Progenitor cell of endocrine pancreas (in vitro differentiated cells): Measurements from ENCODE around the gene NWD2. TPM values are rescaled to one million over a fixed set of nuclear protein-coding genes. Genes with fewer than 3 reads are reported as not detected.

Experiments used
- DNase-seq: peaks from one replicate; pipeline ENCODE4 v3.0.0; 2021; ENCODE audit warnings: low spot score; ENCODE audit not compliant: unreplicated experiment
- H3K27ac Mint-ChIP-seq: 2 replicates; pipeline ENCODE4 v1.8.0; 2021; ENCODE audit warnings: mild to moderate bottlenecking, moderate library complexity, mixed read lengths
- H3K27me3 Mint-ChIP-seq: 2 replicates; pipeline ENCODE4 v1.8.0; 2021; ENCODE audit warnings: mixed read lengths
- H3K36me3 Mint-ChIP-seq: 2 replicates; pipeline ENCODE4 v1.8.0; 2022; ENCODE audit warnings: mixed read lengths; ENCODE audit not compliant: insufficient read depth
- H3K4me1 Mint-ChIP-seq: 2 replicates; pipeline ENCODE4 v1.8.0; 2021; ENCODE audit warnings: low read depth, mixed read lengths
- H3K4me3 Mint-ChIP-seq: 2 replicates; pipeline ENCODE4 v1.8.0; 2021; ENCODE audit warnings: low read depth, mild to moderate bottlenecking, moderate library complexity, mixed read lengths
- H3K9me3 Mint-ChIP-seq: 2 replicates; pipeline ENCODE4 v1.8.0; 2021; ENCODE audit warnings: low read depth, mixed read lengths
- total RNA-seq: library from RNA; stranded (reverse); gene quantifications from 2 replicates; pipeline ENCODE4 v1.2.1, GENCODE V29; 2021
- TF ChIP-seq, protein P1 (sequence below): fragments of 200-600 bp; sonication (generic); IDR thresholded peaks from one replicate; pipeline ENCODE4 v1.5.0; 2021; ENCODE audit warnings: antibody characterized with exemption, mild to moderate bottlenecking; ENCODE audit not compliant: unreplicated experiment

NWD2 gene
- total RNA-seq, 1 donor from 2014 or later = 0.05 TPM

DNA sequence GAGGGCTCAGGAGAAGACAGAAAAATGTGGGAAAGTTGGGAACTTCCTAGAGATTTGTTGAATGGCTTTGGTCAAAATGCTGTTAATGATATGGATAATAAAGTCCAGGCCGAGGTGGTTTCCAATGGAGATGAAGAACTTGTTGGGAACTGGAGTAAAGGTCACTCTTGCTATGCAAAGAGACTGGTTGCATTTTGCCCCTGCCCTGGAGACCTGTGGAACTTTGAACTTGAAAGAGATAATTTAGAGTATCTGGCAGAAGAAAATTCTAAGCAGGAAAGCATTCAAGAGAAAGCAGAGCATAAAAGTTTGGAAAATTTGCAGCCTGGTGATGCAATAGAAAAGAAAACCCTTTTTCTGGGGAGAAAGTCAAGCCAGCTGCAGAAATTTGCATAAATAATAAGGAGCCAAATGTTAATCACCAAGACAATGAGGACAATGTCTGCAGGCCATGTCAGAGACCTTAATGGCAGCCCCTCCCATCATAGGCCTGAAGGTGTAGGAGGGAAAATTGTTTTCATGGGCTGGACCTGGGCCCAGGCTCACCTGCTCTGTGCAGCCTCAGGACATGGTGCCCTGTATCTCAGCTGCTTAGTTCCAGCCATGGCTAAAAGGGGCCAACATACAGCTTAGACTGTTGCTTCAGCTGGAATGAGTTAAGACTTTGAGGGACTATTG is 237.8 kb downstream of the NWD2 start:
- Mint-ChIP-seq H3K9me3 (peaks cover 18% of the 10 kb centered on the region), H3K4me1 (peaks cover 19% of the 10 kb centered on the region), H3K27me3 (no peaks in the 10 kb centered on the region), H3K27ac (no peak overlapping the region), H3K36me3 (peaks cover 22% of the 10 kb centered on the region), H3K4me3 (no peak overlapping the region)
- DNase-seq = no peak
- TF ChIP-seq, protein P1, sequence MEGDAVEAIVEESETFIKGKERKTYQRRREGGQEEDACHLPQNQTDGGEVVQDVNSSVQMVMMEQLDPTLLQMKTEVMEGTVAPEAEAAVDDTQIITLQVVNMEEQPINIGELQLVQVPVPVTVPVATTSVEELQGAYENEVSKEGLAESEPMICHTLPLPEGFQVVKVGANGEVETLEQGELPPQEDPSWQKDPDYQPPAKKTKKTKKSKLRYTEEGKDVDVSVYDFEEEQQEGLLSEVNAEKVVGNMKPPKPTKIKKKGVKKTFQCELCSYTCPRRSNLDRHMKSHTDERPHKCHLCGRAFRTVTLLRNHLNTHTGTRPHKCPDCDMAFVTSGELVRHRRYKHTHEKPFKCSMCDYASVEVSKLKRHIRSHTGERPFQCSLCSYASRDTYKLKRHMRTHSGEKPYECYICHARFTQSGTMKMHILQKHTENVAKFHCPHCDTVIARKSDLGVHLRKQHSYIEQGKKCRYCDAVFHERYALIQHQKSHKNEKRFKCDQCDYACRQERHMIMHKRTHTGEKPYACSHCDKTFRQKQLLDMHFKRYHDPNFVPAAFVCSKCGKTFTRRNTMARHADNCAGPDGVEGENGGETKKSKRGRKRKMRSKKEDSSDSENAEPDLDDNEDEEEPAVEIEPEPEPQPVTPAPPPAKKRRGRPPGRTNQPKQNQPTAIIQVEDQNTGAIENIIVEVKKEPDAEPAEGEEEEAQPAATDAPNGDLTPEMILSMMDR = no peak

DNA sequence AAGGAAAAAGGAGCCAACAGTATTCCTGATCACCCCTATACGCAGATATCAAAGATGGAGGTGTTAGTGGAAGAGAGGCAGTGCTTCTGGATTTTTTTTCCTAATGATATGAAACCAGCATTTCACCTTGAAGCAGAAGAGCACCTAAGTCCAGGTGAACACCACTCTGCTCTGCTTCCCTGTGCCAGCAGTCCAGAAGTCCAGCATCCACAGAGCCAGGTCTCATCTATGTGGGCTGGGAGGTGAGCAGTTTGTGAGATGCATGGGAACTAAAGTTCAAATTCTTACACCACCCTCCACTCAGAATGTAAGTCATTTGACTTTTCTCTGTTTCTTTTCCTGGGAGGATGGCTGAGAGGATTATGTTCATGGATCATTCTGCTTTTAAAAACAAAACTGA is 239.1 kb downstream of the NWD2 start:
- H3K4me3 Mint-ChIP-seq = no peak overlapping the region
- H3K27ac Mint-ChIP-seq = no peak overlapping the region
- peaks cover 19% of the 10 kb centered on the region for H3K36me3 Mint-ChIP-seq
- TF ChIP-seq, protein P1 = no peak
- DNase-seq = no peak
- H3K9me3 Mint-ChIP-seq = peaks cover 16% of the 10 kb centered on the region
- peaks cover 19% of the 10 kb centered on the region for H3K4me1 Mint-ChIP-seq
- H3K27me3 Mint-ChIP-seq = no peaks in the 10 kb centered on the region

DNA sequence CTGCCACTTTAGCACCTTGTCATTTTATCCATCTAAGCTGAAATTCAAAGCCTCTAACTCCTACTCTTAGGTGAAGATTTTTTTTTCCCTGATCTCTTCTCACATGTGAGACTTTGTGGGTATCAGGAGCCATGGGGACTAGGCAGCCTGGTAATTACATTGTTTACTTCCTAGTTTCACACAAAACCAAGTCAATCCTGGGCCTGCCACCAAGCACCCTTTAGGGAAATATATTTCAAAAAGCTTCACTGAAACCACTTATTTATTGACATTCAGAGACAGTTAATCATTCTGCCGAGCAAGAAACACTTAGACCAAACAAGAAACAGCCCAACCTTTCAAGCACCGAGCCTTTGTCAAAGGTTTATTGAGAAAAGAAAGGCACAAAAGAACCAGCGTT is 241.6 kb downstream of the NWD2 start:
- H3K36me3 Mint-ChIP-seq = peaks cover 16% of the 10 kb centered on the region
- no peaks in the 10 kb centered on the region for H3K27me3 Mint-ChIP-seq
- peak overlapping the region; percentile 92 for H3K27ac Mint-ChIP-seq
- H3K9me3 Mint-ChIP-seq = peaks cover 6% of the 10 kb centered on the region
- peaks cover 33% of the 10 kb centered on the region for H3K4me1 Mint-ChIP-seq
- H3K4me3 Mint-ChIP-seq = no peak overlapping the region
- TF ChIP-seq, protein P1 = no peak
- no peak for DNase-seq

DNA sequence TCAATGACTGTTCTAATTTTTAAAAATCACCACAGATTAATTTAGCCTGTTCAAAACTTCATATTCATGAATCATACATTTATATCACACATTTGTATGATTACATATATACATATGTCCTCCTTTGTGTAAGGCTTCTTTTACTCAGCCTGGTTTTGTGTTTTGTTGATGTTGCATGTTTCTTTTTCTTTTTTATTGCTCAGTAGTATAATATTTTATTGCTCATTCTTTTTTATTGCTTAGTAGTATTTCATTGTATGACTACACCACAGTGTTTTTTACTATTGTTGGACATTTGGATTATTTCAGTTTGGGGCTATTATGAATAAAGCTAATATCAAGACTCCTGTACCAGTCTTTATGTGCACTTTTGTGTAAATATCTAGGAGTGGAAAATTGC is 243.1 kb downstream of the NWD2 start:
- Mint-ChIP-seq H3K4me1 (peaks cover 30% of the 10 kb centered on the region), H3K27ac (no peak overlapping the region), H3K36me3 (peaks cover 9% of the 10 kb centered on the region), H3K4me3 (no peak overlapping the region), H3K27me3 (no peaks in the 10 kb centered on the region), H3K9me3 (no peaks in the 10 kb centered on the region)
- TF ChIP-seq, protein P1 = no peak
- DNase-seq = no peak

DNA sequence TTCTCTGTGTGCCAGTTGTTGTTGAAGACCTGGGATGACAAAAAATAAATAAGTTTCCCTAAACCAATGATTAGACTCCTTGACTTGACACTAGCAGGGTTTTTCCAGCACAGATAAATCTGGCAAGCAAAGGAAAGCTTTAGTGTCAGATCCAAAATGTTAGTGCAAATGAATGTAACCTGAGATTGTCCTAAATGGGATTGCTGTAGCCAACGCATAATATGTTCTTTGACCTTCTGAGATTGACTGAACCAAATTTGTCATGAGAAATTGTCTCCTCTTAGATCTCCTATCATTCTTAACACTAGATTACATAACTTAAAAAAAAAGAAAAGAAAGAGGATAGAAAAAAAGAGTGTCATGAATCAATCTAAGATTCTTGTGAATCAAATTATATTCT is 245.2 kb downstream of the NWD2 start:
- H3K36me3 Mint-ChIP-seq = peaks cover 2% of the 10 kb centered on the region
- no peaks in the 10 kb centered on the region for H3K27me3 Mint-ChIP-seq
- TF ChIP-seq, protein P1 = no peak
- peak overlapping the region; percentile 97 for H3K27ac Mint-ChIP-seq
- H3K9me3 Mint-ChIP-seq = peaks cover 1% of the 10 kb centered on the region
- peaks cover 30% of the 10 kb centered on the region for H3K4me1 Mint-ChIP-seq
- DNase-seq = no peak
- no peak overlapping the region for H3K4me3 Mint-ChIP-seq
